Mucosa of descending colon (tissue), 3 donors: Measurements from ENCODE around the gene CPM. TPM values are rescaled to one million over a fixed set of nuclear protein-coding genes. Genes with fewer than 3 reads are reported as not detected.

ENCODE experiments used
- ATAC-seq: fragments of 200-7000 bp; cut with Tn5 transposase; one replicate; pipeline ENCODE4 v1.9.1; 2020; ENCODE audit warnings: mild to moderate bottlenecking, moderate library complexity
- DNase-seq, 3 donors: peaks; one replicate each; pipeline ENCODE4 v3.0.0-alpha.2; 2020
- H3K36me3 ChIP-seq: fragments of 200-600 bp; one replicate; pipeline ENCODE4 v1.8.0; 2021; ENCODE audit warnings: low read depth, mild to moderate bottlenecking
- H3K4me1 ChIP-seq: fragments of 200-600 bp; one replicate; pipeline ENCODE4 v1.8.0; 2021; ENCODE audit warnings: low read depth, mild to moderate bottlenecking
- H3K4me3 ChIP-seq: fragments of 200-600 bp; one replicate; pipeline ENCODE4 v1.8.0; 2021; ENCODE audit warnings: mild to moderate bottlenecking
- H3K9me3 ChIP-seq: fragments of 200-600 bp; one replicate; pipeline ENCODE4 v1.8.0; 2021; ENCODE audit warnings: mild to moderate bottlenecking
- intact Hi-C, 2 donors: fragments of 100-400 bp; cut with DNase I in 1 of 2; cut with micrococcal nuclease in 1 of 2; formaldehyde crosslinking; loops; one replicate each; pipeline versions ENCODE4 v1.11.0 to v1.11.1; 2022; cut with DNase I, micrococcal nuclease
- total RNA-seq, 3 donors: library from RNA; stranded (reverse); fragmentation: NEBNext Ultra II Directional in 2 of 3; extraction: Animal tissue kit (Norgen Biotek cat#: 25700) in 2 of 3; gene quantifications; one replicate each; pipeline versions ENCODE4 v1.2.1 to v1.2.4, GENCODE V29; 2021 to 2023
- TF ChIP-seq, protein P1 (sequence below): fragments of 200-600 bp; IDR thresholded peaks from one replicate; pipeline ENCODE4 v1.8.0; 2022; ENCODE audit warnings: antibody characterized with exemption, mild to moderate bottlenecking
- donor health status: DM: no; HTN: no; CAD: no; lungs with moderate emphysema.
- donor health status: DM: no; HTN: no; CAD: no.
- donor health status: DM: no; HTN: yes; CAD: no.

Gene CPM
- total RNA-seq, 3 donors from 2014 or later: 40.1 to 130 (median 111) TPM

DNA sequence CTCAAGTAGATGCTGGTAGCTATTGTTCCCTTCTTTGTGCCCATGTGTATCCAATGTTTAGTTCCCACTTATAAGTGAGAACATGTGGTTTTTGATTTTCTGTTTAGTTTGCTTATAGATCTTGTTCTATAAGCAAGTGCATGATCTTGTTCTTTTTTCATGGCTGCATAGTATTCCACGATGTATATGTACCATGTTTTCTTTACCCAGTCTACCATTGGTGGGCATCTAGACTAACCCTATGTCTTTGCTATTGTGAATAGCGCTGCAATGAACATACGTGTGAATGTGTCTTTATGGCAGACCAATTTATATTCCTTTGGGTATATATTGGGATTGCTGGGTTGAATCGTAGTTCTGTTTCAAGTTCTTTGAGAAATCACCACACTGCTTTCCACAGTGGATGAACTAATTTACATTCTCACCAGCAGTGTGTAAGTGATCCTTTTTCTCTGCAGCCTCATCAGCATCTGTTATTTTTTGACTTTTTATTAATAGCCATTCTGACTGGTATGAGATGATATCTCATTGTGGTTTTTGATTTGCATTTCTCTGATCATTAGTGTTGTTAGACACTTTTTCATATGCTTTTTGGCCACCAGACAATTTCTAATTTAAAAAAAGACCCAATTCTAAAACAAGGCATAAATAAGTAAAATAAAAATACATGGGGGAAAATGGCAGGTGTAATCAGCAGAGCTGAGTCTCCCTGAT, 50.6 kb downstream of the CPM start:
- Histone ChIP-seq H3K9me3 (peaks cover 5% of the 10 kb centered on the region), H3K36me3 (no peaks in the 10 kb centered on the region), H3K4me3 (no peak overlapping the region), H3K4me1 (no peaks in the 10 kb centered on the region)
- intact Hi-C loops: no loop called here
- DNase-seq: no peak
- no peak for ATAC-seq
- TF ChIP-seq, protein P1, sequence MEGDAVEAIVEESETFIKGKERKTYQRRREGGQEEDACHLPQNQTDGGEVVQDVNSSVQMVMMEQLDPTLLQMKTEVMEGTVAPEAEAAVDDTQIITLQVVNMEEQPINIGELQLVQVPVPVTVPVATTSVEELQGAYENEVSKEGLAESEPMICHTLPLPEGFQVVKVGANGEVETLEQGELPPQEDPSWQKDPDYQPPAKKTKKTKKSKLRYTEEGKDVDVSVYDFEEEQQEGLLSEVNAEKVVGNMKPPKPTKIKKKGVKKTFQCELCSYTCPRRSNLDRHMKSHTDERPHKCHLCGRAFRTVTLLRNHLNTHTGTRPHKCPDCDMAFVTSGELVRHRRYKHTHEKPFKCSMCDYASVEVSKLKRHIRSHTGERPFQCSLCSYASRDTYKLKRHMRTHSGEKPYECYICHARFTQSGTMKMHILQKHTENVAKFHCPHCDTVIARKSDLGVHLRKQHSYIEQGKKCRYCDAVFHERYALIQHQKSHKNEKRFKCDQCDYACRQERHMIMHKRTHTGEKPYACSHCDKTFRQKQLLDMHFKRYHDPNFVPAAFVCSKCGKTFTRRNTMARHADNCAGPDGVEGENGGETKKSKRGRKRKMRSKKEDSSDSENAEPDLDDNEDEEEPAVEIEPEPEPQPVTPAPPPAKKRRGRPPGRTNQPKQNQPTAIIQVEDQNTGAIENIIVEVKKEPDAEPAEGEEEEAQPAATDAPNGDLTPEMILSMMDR: no peak

DNA sequence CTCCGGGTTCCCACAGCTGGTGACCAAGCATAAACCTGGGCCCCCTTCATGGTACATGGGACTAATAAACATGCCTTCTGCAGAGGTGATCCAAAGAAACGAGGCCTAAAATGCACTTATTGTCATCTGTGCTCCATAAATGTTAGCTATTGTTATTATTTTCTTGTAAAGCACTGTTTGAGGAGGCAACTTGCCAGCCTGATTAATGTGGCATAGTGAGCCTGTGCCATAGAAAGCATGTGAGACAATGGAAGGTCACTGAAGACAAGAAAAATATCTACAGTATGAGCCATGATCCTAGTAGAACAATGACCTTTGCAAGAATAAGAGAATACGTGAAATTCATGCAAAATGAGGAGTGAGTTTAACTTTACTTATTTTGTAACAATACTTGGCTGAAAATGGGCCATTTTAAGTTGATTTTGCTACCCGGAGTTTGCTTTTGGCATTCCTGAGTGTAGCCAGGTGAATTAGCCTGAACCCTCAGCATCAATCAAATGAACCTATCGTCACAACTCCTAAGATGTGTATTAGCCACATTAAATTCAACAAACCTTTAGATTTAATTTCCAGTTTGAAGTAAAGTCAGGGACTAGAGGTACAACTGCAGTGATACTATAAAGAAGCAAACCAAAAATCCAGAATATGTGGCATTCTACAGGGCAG, 52.2 kb downstream of the CPM start:
- Histone ChIP-seq H3K4me1 (no peaks in the 10 kb centered on the region), H3K36me3 (no peaks in the 10 kb centered on the region), H3K4me3 (no peak overlapping the region), H3K9me3 (peaks cover 5% of the 10 kb centered on the region)
- ATAC-seq (no peak), DNase-seq (no peak)
- TF ChIP-seq, protein P1: no peak
- intact Hi-C loops: no loop called here

DNA sequence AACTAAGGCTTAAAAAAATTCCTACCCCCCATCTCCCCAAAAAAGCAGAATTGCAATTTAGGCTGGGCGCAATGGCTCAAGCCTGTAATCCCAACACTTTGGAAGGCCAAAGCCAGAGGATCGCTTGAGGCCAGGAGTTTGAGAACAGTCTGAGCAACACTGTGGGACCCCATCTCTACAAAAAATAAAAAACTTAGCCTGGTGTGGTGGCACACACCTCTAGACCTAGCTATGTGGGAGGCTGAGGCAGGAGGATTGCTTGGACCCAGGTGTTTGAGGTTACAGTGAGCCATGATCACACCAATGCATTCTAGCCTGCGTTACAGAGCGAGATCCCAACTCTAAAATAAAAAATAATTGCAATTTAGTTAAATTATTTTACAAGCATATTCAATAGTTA, 54.1 kb downstream of the CPM start:
- peaks cover 5% of the 10 kb centered on the region for H3K9me3 ChIP-seq
- intact Hi-C loops: no loop called here
- DNase-seq (no peak), ATAC-seq (no peak)
- H3K36me3 ChIP-seq: no peaks in the 10 kb centered on the region
- no peak overlapping the region for H3K4me3 ChIP-seq
- TF ChIP-seq, protein P1: no peak
- no peaks in the 10 kb centered on the region for H3K4me1 ChIP-seq

DNA sequence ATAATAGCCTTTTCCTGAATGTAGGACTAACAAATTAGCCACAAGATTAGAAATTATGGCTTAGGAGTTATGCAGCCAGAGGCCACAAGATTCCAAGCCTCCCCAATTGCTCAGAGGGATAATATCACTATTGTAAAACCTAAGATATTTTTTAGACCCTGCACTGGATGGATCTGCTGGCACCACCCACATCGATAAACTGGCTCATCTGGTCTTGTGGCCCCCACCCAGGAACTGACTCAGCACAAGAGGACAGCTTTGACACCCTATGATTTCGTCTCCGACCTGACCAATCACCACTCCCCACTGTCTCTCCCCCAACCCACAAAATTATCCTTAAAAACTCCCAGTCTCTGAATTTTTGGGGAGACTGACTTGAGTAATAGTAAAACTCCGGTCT, 54.7 kb downstream of the CPM start:
- no peak overlapping the region for H3K4me3 ChIP-seq
- intact Hi-C loops: no loop called here
- H3K4me1 ChIP-seq: no peaks in the 10 kb centered on the region
- DNase-seq: no peak
- TF ChIP-seq, protein P1: no peak
- H3K36me3 ChIP-seq: no peaks in the 10 kb centered on the region
- peaks cover 5% of the 10 kb centered on the region for H3K9me3 ChIP-seq
- no peak for ATAC-seq

DNA sequence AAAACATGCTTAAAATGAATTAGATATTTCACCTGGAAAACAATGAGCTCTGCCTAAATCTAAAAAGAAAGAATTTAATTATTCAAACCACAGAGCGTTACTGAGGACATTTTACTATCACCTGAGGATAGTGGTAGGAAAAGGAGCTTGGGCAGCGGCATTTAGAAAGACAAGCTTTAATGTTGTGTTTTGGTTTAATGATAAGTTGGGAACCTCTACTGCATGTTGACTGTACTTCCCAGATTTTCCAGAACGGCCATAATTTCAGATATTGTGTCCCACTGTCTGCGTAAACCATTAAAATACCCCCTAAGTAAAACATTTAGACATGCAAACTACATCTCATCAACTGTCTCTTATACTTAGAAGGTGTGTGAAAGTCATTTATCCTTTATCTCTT, 55.4 kb downstream of the CPM start:
- no peak overlapping the region for H3K4me3 ChIP-seq
- ATAC-seq (no peak), DNase-seq (no peak)
- H3K4me1 ChIP-seq: no peaks in the 10 kb centered on the region
- H3K9me3 ChIP-seq: peaks cover 5% of the 10 kb centered on the region
- intact Hi-C loops: no loop called here
- TF ChIP-seq, protein P1: no peak
- H3K36me3 ChIP-seq: no peaks in the 10 kb centered on the region
